Body of pancreas (tissue), 4 donors: ENCODE measurements around the gene TIMM17A. TPM values are rescaled to one million over a fixed set of nuclear protein-coding genes. Genes with fewer than 3 reads are reported as not detected.

Experiments used
- ATAC-seq: fragments of 150-250 bp; one replicate; pipeline ENCODE4 v1.9.1; 2016
- DNase-seq, 4 donors: peaks; one replicate each; pipeline ENCODE4 v3.0.0-alpha.2; 2019
- H3K27ac ChIP-seq, 4 donors: fragments of 200-600 bp; sonication (generic); 1 replicate in 3 of 4; 2 replicates in 1 of 4; pipeline versions ENCODE4 v1.5.1 to v1.6.1; 2016 to 2019; ENCODE audit warnings: mild to moderate bottlenecking in 1 of 4, mixed read lengths in 1 of 4, moderate library complexity in 1 of 4
- H3K27me3 ChIP-seq, 2 donors: fragments of 200-600 bp; sonication (generic); one replicate each; pipeline ENCODE4 v1.6.0; 2016; ENCODE audit warnings: mild to moderate bottlenecking in 1 of 2
- H3K36me3 ChIP-seq, 2 donors: fragments of 200-600 bp; sonication (generic); replicated peaks in 1 of 2; 2 replicates each; pipeline ENCODE4 v1.5.1; 2016; ENCODE audit warnings: low read depth in 2 of 2; ENCODE audit not compliant: insufficient read depth in 1 of 2
- H3K4me1 ChIP-seq: fragments of 200-600 bp; sonication (generic); one replicate; pipeline ENCODE4 v1.6.0; 2016
- H3K4me3 ChIP-seq, 2 donors: fragments of 200-600 bp; sonication (generic); 1 replicate in 1 of 2; 2 replicates in 1 of 2; pipeline ENCODE4 v1.5.1; 2016 to 2019
- H3K9me3 ChIP-seq, 3 donors: fragments of 200-600 bp; sonication (generic); 1 replicate in 2 of 3; 2 replicates in 1 of 3; pipeline ENCODE4 v1.5.1; 2016
- CTCF ChIP-seq, 7 experiments: fragments of 450-650 bp in 4 of 7; fragments of 200-600 bp in 3 of 7; sonication (generic) in 3 of 7; IDR thresholded peaks; one replicate each; pipeline ENCODE4 v1.5.1; 2016 to 2019; ENCODE audit warnings: antibody characterized with exemption in 7 of 7
- POLR2A ChIP-seq, 3 donors: fragments of 450-650 bp; IDR thresholded peaks; one replicate each; pipeline ENCODE4 v1.6.1; 2016; ENCODE audit warnings: antibody characterized with exemption in 3 of 3, mild to moderate bottlenecking in 2 of 3
- WGBS, 2 donors: methylation state at CpG; one replicate each; pipeline ENCODE4 v1.1.5; 2017; 5-methylcytosine and 5-hydroxymethylcytosine counted together
- intact Hi-C: fragments of 100-400 bp; cut with DNase I; formaldehyde crosslinking; loops from one replicate; pipeline ENCODE4 v1.15.1; 2023
- total RNA-seq, 2 donors: library from RNA; depleted of rRNA; stranded (reverse); fragments of >200 nt; gene quantifications; one replicate each; pipeline ENCODE4 v1.1.0, GENCODE V29; 2016

Gene TIMM17A
- total RNA-seq, 2 donors from 2014 or later = 20.2 to 25.4 TPM

DNA sequence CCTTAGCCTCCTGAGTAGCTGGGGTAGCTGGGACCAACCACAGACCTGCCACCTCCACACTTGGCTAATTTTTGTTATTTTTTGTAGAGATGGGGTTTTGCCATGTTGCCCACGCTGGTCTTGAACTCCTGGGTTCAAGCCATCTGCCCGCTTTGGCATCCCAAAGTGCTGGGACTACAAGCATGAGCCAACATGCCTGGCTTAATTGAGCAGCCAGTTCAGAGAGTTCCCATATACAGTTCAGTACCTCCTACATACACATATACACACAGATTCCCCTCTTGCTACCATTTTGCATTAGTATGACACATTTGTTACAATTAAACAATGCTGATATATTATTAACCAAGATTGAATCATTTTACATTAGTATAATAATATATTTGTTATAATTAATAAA, 30.1 kb downstream of the TIMM17A start:
- ATAC-seq = no peak
- 75 to 95% methylated on average over 2 of the region's 2 CpGs for WGBS, 2 donors
- intact Hi-C loops = no loop called here
- peaks cover 18% of the 10 kb centered on the region for H3K4me1 ChIP-seq
- no peak for DNase-seq
- TF ChIP-seq CTCF (IDR thresholded peaks at IDR 0.05) = no peak
- TF ChIP-seq POLR2A (IDR thresholded peaks at IDR 0.05) = no peak
- H3K36me3 ChIP-seq = no peaks in the 10 kb centered on the region
- H3K27me3 ChIP-seq = no peaks in the 10 kb centered on the region
- H3K4me3 ChIP-seq = no peak overlapping the region
- no peak overlapping the region for H3K27ac ChIP-seq
- no peaks in the 10 kb centered on the region for H3K9me3 ChIP-seq

GRCh38 chr1:201988601-201989000, 33.3 kb downstream of the TIMM17A start:
- WGBS, 2 donors = 79% methylated on average over 7 of the region's 7 CpGs
- H3K27me3 ChIP-seq = no peaks in the 10 kb centered on the region
- no peaks in the 10 kb centered on the region for H3K9me3 ChIP-seq
- TF ChIP-seq POLR2A (IDR thresholded peaks at IDR 0.05) = no peak
- no peak for TF ChIP-seq CTCF (IDR thresholded peaks at IDR 0.05)
- ATAC-seq = no peak
- no peak for DNase-seq
- H3K4me3 ChIP-seq = no peak overlapping the region
- peaks cover 0 to 5% of the 10 kb centered on the region in 2 donors for H3K36me3 ChIP-seq
- H3K27ac ChIP-seq = no peak overlapping the region
- intact Hi-C loops = no loop called here
- H3K4me1 ChIP-seq = peaks cover 22% of the 10 kb centered on the region

GRCh38 chr1:201989354-201990128, 34.2 kb downstream of the TIMM17A start:
- intact Hi-C loops = no loop called here
- 94 to 96% methylated on average over 10 of the region's 10 CpGs for WGBS, 2 donors
- no peak for DNase-seq
- Histone ChIP-seq H3K4me3 (no peak overlapping the region), H3K9me3 (no peaks in the 10 kb centered on the region), H3K27ac (peak overlapping the region in 2 of 4 donors; percentile 32 to 46), H3K36me3 (peaks cover 0 to 5% of the 10 kb centered on the region in 2 donors), H3K27me3 (no peaks in the 10 kb centered on the region), H3K4me1 (peaks cover 13% of the 10 kb centered on the region)
- ATAC-seq = no peak
- TF ChIP-seq CTCF (IDR thresholded peaks at IDR 0.05) (no peak), POLR2A (IDR thresholded peaks at IDR 0.05) (no peak)

- H3K27me3 ChIP-seq = no peaks in the 10 kb centered on the region
- WGBS, 2 donors = 14 to 18% methylated on average over 6 of the region's 6 CpGs
- H3K27ac ChIP-seq = peak overlapping the region; percentile 15 to 46 (median 26)
- intact Hi-C loops = no loop called here
- H3K9me3 ChIP-seq = no peaks in the 10 kb centered on the region
- DNase-seq (peak; percentile 63 to 84 (median 75)), ATAC-seq (peak; percentile 91)
- peaks cover 13% of the 10 kb centered on the region for H3K4me1 ChIP-seq
- peaks cover 0 to 5% of the 10 kb centered on the region in 2 donors for H3K36me3 ChIP-seq
- TF ChIP-seq POLR2A (IDR thresholded peaks at IDR 0.05) (no peak), CTCF (IDR thresholded peaks at IDR 0.05) (no peak)
- H3K4me3 ChIP-seq = no peak overlapping the region
Observed at GRCh38 chr1:201990427-201990826, 35.1 kb downstream of the TIMM17A start.
